Neural cell (in vitro differentiated cells): ENCODE measurements around the gene C16orf74.

Experiments used
- CTCF ChIP-seq: fragments of 450-650 bp; IDR thresholded peaks from 2 replicates; pipeline ENCODE4 v1.5.1; 2014; ENCODE audit warnings: antibody characterized with exemption, mild to moderate bottlenecking, moderate library complexity; ENCODE audit not compliant: poor library complexity, severe bottlenecking
- EP300 ChIP-seq: fragments of 450-650 bp; conservative IDR thresholded peaks from 2 replicates; pipeline ENCODE4 v1.6.1; 2014; ENCODE audit warnings: antibody characterized with exemption, mild to moderate bottlenecking, moderate library complexity; ENCODE audit not compliant: poor library complexity, severe bottlenecking
- EZH2 ChIP-seq: fragments of 200-600, 300-800 bp; shearing (Covaris generic), sonication (generic); IDR thresholded peaks from 2 replicates; pipeline ENCODE4 v1.6.1; 2014; ENCODE audit warnings: antibody characterized with exemption, low read length, borderline replicate concordance, mild to moderate bottlenecking; ENCODE audit not compliant: insufficient read depth, poor library complexity, severe bottlenecking
- POLR2AphosphoS5 ChIP-seq: IDR thresholded peaks from 2 replicates; pipeline ENCODE4 v1.6.1; 2012
- SMC3 ChIP-seq: fragments of 450-650 bp; conservative IDR thresholded peaks from 2 replicates; pipeline ENCODE4 v1.6.1; 2014; ENCODE audit warnings: antibody characterized with exemption, mild to moderate bottlenecking, moderate library complexity; ENCODE audit not compliant: poor library complexity
- TAF1 ChIP-seq: IDR thresholded peaks from 2 replicates; pipeline ENCODE4 v1.6.1; 2012; ENCODE audit warnings: low read depth
- TF ChIP-seq, protein P1 (sequence below): IDR thresholded peaks from 2 replicates; pipeline ENCODE4 v1.6.1; 2012; ENCODE audit warnings: borderline replicate concordance

DNA sequence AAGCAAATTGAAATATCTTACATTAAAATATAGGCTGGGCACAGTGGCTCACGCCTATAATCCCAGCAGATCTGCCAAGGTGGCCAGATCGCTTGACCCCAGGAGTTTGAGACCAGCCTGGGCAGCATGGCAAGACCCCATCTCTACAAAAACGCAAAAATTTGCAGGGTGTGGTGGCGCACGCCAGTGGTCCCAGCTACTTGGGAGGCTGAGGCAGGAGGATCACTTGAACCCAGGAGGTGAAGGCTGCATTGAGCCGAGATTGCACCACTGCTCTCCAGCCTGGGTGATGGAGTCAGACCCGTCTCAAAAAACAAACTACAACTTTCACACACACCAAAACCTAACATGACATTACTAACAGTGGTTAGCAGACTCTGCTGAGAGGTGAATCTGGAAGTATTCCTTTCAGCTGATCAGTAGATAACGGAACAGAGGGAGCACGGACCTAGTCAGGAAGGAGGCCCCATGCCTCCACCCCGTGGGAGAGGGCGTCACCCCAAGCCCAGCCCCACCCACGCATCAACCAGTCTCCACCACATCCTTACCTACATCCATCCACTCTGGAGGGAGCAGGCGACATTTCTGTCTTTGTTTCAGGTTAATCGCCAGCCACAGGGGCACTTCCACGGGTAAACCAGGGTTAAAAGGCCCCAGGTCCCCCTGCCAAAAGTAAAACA lies 63.8 kb downstream of the C16orf74 start:
- TF ChIP-seq CTCF (no peak), TAF1 (no peak), SMC3 (no peak), POLR2AphosphoS5 (no peak), EZH2 (no peak), EP300 (no peak)
- TF ChIP-seq, protein P1, sequence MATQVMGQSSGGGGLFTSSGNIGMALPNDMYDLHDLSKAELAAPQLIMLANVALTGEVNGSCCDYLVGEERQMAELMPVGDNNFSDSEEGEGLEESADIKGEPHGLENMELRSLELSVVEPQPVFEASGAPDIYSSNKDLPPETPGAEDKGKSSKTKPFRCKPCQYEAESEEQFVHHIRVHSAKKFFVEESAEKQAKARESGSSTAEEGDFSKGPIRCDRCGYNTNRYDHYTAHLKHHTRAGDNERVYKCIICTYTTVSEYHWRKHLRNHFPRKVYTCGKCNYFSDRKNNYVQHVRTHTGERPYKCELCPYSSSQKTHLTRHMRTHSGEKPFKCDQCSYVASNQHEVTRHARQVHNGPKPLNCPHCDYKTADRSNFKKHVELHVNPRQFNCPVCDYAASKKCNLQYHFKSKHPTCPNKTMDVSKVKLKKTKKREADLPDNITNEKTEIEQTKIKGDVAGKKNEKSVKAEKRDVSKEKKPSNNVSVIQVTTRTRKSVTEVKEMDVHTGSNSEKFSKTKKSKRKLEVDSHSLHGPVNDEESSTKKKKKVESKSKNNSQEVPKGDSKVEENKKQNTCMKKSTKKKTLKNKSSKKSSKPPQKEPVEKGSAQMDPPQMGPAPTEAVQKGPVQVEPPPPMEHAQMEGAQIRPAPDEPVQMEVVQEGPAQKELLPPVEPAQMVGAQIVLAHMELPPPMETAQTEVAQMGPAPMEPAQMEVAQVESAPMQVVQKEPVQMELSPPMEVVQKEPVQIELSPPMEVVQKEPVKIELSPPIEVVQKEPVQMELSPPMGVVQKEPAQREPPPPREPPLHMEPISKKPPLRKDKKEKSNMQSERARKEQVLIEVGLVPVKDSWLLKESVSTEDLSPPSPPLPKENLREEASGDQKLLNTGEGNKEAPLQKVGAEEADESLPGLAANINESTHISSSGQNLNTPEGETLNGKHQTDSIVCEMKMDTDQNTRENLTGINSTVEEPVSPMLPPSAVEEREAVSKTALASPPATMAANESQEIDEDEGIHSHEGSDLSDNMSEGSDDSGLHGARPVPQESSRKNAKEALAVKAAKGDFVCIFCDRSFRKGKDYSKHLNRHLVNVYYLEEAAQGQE = no peak
